ENCODE results near the gene IP6K3.

IP6K3 gene

DNA sequence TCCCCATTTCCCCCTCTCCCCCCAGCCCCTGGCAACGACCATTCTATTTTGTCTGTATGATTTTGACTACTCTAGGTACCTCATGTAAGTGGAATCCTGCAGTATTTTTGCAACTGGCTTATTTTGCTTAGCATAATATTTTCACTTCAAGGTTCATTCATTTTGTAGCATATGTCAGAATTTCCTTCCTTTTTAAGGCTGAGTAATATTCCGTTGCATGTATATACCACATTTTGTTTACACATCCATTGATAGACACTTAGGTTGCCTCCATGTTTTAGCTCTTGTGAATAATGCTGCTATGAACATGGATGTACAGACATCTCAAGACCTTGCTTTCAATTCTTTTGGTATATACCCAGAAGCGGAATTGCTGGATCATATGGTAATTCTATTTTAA lies 33.8 kb downstream of the IP6K3 start:
- Histone ChIP-seq H3K4me2 (no peak overlapping the region), H3K79me2 (ENCODE audit: insufficient read depth, low read depth) (peaks cover 12% of the 10 kb centered on the region; the same call in 1 of the 2 replicates), H2AFZ (ENCODE audit: low read depth) (no peak overlapping the region), H3K27ac (no peak overlapping the region), H3K9ac (no peak overlapping the region), H3K4me3 (IDR thresholded peaks at IDR 0.05; ENCODE audit: insufficient read depth, low read depth, low read length) (no peak overlapping the region), H3K27me3 (ENCODE audit: insufficient read depth, low read depth) (no peaks in the 10 kb centered on the region), H4K20me1 (ENCODE audit: insufficient read depth) (no peaks in the 10 kb centered on the region), H3K36me3 (ENCODE audit: insufficient read depth) (no peaks in the 10 kb centered on the region), H3K4me1 (ENCODE audit: low read depth, poor library complexity, severe bottlenecking) (peaks cover 16% of the 10 kb centered on the region)
- TF ChIP-seq, protein P1, sequence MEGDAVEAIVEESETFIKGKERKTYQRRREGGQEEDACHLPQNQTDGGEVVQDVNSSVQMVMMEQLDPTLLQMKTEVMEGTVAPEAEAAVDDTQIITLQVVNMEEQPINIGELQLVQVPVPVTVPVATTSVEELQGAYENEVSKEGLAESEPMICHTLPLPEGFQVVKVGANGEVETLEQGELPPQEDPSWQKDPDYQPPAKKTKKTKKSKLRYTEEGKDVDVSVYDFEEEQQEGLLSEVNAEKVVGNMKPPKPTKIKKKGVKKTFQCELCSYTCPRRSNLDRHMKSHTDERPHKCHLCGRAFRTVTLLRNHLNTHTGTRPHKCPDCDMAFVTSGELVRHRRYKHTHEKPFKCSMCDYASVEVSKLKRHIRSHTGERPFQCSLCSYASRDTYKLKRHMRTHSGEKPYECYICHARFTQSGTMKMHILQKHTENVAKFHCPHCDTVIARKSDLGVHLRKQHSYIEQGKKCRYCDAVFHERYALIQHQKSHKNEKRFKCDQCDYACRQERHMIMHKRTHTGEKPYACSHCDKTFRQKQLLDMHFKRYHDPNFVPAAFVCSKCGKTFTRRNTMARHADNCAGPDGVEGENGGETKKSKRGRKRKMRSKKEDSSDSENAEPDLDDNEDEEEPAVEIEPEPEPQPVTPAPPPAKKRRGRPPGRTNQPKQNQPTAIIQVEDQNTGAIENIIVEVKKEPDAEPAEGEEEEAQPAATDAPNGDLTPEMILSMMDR (conservative IDR thresholded peaks at IDR 0.05; ENCODE audit: low read depth, low read length), result no peak

DNA sequence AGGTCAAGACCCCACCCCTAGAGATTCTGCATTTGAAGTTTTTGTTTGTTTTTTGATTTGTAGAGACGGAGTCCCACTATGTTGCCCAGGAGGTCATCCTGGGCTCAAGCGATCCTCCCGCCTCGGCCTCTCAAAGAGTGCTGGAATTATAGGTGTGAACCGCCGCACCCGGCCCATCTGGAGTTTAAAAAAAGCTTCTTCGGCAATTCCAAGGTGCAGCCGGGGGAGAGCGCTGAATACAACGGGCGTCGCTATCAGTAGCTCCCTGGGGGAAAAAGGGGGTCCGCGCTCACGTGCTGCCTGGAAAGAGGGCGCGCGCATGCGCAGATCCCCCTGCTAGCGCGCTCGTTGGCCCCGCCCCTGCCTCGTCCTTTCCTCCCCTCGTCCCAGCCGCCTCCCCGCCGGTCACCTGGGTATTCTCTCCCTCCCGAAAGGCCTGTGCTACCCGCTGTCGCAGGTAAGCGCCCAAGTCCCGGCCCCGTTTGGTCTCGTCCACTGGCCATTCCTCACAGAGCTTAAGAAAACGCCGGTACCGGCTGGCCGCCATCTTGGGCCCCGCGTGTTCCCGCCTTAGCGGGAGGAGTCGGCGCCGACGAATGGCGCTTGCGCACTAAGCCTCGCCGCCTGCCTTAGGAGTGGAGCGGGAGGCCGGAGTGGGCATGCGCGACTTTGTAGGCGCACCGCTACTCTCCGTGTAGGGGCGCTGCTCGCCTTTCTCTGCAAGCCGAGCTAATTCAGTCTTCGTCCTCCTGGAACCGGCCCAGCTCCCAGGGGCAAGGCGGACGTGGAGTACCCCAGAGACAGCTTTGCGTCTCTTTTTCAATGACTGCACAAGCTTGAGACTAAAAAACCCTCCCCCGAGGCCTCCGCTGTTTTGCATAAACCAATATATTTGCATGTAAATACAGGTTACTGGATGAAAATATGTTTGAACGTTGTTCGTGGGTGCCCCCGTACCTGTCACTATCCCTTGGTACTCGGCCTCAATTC lies 35.3 kb downstream of the IP6K3 start, which contains the start of gene UQCC2:
Gene UQCC2 (minus strand): TSS at position 561 of the 990 bp plus-strand sequence. CDS start 14 bp downstream, at position 547.
- Histone ChIP-seq H4K20me1 (ENCODE audit: insufficient read depth) (no peaks in the 10 kb centered on the region), H3K79me2 (ENCODE audit: insufficient read depth, low read depth) (peaks cover 12% of the 10 kb centered on the region; the same call in 1 of the 2 replicates), H3K9ac (peak within 1 kb of the TSS; percentile 98), H2AFZ (ENCODE audit: low read depth) (peak within 1 kb of the TSS; percentile 96), H3K4me1 (ENCODE audit: low read depth, poor library complexity, severe bottlenecking) (peaks cover 16% of the 10 kb centered on the region), H3K4me2 (peak within 1 kb of the TSS; percentile 100), H3K27ac (peak within 1 kb of the TSS; percentile 93), H3K36me3 (ENCODE audit: insufficient read depth) (no peaks in the 10 kb centered on the region), H3K27me3 (ENCODE audit: insufficient read depth, low read depth) (no peaks in the 10 kb centered on the region), H3K4me3 (IDR thresholded peaks at IDR 0.05; ENCODE audit: insufficient read depth, low read depth, low read length) (peak within 1 kb of the TSS; percentile 59)
- TF ChIP-seq, protein P1 (conservative IDR thresholded peaks at IDR 0.05; ENCODE audit: low read depth, low read length), result no peak; the same call in 1 of the 2 replicates

DNA sequence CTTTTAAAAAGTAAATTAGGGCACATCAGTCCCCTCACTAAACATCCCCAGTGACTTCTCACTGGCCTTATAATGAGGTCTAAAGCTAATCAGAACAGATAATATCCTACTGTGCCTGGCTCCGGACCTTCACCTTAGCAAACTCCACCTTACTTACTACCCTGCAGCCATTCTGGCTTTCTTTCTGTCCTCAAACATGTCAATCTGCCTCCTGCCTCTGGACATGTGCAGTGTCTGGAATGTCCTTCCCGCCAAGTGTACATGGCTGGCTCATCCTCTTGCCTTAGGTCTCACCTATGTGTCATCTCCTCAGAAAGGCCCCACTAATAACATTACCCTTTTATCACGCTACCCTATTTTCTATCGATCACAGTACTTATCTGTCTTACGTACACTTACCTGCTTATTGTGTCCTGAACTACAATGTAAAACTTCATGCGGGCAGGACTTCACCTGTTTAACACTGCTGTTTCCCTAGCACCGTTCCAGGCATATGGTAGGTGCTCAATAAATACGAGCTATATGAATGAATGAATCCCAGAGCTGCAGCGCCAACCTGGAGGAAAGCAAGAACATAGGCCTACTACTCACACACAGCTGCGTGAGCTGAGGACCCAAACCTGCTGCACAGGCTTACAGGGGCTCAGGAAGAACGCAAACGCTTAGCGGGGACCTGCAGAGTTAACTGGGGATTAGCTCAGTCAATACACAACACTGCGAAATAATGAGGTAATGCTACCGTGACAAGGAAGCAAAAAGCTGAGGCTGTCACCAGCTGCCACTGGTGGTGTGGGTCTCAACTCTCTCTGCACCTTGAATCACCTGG lies 36.2 kb downstream of the IP6K3 start:
- Histone ChIP-seq H4K20me1 (ENCODE audit: insufficient read depth) (no peaks in the 10 kb centered on the region), H3K4me3 (IDR thresholded peaks at IDR 0.05; ENCODE audit: insufficient read depth, low read depth, low read length) (peak overlapping the region; percentile 59), H3K27ac (peak overlapping the region; percentile 93), H3K9ac (peak overlapping the region; percentile 98), H3K36me3 (ENCODE audit: insufficient read depth) (no peaks in the 10 kb centered on the region), H2AFZ (ENCODE audit: low read depth) (peak overlapping the region; percentile 96), H3K27me3 (ENCODE audit: insufficient read depth, low read depth) (no peaks in the 10 kb centered on the region), H3K4me2 (peak overlapping the region; percentile 100), H3K79me2 (ENCODE audit: insufficient read depth, low read depth) (peaks cover 12% of the 10 kb centered on the region; the same call in 1 of the 2 replicates), H3K4me1 (ENCODE audit: low read depth, poor library complexity, severe bottlenecking) (peaks cover 16% of the 10 kb centered on the region)
- TF ChIP-seq, protein P1 (conservative IDR thresholded peaks at IDR 0.05; ENCODE audit: low read depth, low read length), result no peak

DNA sequence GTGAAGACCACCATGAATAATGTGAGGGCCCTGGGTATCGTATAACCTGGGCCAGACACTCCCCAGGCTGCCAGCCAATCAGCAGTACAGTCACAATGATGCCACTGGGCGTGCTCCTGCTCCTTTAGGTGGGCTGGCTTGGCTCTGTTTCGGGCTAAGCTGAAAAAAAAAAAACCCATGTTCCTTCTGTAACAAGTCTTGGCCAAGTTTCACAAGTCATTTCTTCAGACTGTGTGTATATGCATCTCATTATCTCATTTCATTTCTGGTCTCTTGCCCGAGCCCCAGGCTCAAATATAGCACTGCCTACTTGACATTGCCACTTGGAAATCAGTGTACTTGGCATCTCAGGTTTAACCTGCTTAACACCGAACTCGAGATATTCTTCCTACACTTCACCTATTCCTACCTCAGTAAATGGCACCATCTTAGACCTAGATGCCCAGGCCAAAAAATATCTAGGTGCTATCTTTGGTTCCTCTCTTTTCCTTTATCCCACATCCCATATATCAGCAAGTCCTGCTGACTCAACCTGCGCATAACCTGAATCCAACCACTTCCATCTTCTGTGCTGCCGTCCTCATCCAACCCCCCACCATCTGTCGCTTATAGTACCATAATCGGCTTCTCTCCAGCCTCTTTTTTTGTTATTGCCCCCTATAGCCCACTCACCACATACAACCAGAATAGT lies 37.0 kb downstream of the IP6K3 start:
- H3K79me2 ChIP-seq (ENCODE audit: insufficient read depth, low read depth), result peaks cover 12% of the 10 kb centered on the region; the same call in 1 of the 2 replicates
- TF ChIP-seq, protein P1 (conservative IDR thresholded peaks at IDR 0.05; ENCODE audit: low read depth, low read length), result no peak
- H4K20me1 ChIP-seq (ENCODE audit: insufficient read depth), result no peaks in the 10 kb centered on the region
- H3K4me1 ChIP-seq (ENCODE audit: low read depth, poor library complexity, severe bottlenecking), result peaks cover 16% of the 10 kb centered on the region
- no peak overlapping the region for H3K4me3 ChIP-seq (IDR thresholded peaks at IDR 0.05; ENCODE audit: insufficient read depth, low read depth, low read length)
- H3K36me3 ChIP-seq (ENCODE audit: insufficient read depth), result no peaks in the 10 kb centered on the region
- no peak overlapping the region for H3K9ac ChIP-seq
- no peak overlapping the region for H3K27ac ChIP-seq
- no peak overlapping the region for H2AFZ ChIP-seq (ENCODE audit: low read depth)
- peak overlapping the region; percentile 100; the same call in 1 of the 2 replicates for H3K4me2 ChIP-seq
- H3K27me3 ChIP-seq (ENCODE audit: insufficient read depth, low read depth), result no peaks in the 10 kb centered on the region
